GM19238 (cell line): ENCODE measurements around the gene MED13L.
"Not testable (repeated sequence)": the region's sequence is repeated elsewhere in the genome, so short reads cannot be mapped to it uniquely, and the experiment has no call there.

ENCODE experiments used
- DNase-seq: peaks from one replicate; pipeline ENCODE4 v3.0.0; 2011; ENCODE audit warnings: low spot score; ENCODE audit not compliant: insufficient read length

Gene MED13L

GRCh38 chr12:116059904-116060303 lies 217.6 kb downstream of the MED13L start:
- DNase-seq = no peak

- no peak for DNase-seq
Observed at GRCh38 chr12:116058574-116058973, 218.9 kb downstream of the MED13L start.

GRCh38 chr12:116057356-116057755 lies 220.1 kb downstream of the MED13L start:
- no peak for DNase-seq

- no peak for DNase-seq
Observed at GRCh38 chr12:116055895-116056607, 221.4 kb downstream of the MED13L start.

- DNase-seq = no peak
Observed at GRCh38 chr12:116054280-116054679, 223.2 kb downstream of the MED13L start.

GRCh38 chr12:116053479-116054200 lies 223.9 kb downstream of the MED13L start:
- no peak for DNase-seq

- no peak for DNase-seq
Observed at GRCh38 chr12:116050275-116050674, 227.2 kb downstream of the MED13L start.

GRCh38 chr12:116048879-116049278 lies 228.6 kb downstream of the MED13L start:
- DNase-seq = no peak

GRCh38 chr12:116046039-116046438 lies 231.5 kb downstream of the MED13L start:
- DNase-seq = no peak

GRCh38 chr12:116045150-116045549 lies 232.3 kb downstream of the MED13L start:
- no peak for DNase-seq

GRCh38 chr12:116043659-116044535 lies 233.6 kb downstream of the MED13L start:
- DNase-seq = no peak

- DNase-seq = no peak
Observed at GRCh38 chr12:116040402-116040801, 237.1 kb downstream of the MED13L start.

- no peak for DNase-seq
Observed at GRCh38 chr12:116039081-116039480, 238.4 kb downstream of the MED13L start.

GRCh38 chr12:116037941-116038837 lies 239.3 kb downstream of the MED13L start:
- DNase-seq = no peak

GRCh38 chr12:116033765-116034164 lies 243.7 kb downstream of the MED13L start:
- no peak for DNase-seq

GRCh38 chr12:116031624-116032023 lies 245.9 kb downstream of the MED13L start:
- DNase-seq = not testable (repeated sequence)

- no peak for DNase-seq
Observed at GRCh38 chr12:116028619-116029018, 248.9 kb downstream of the MED13L start.

GRCh38 chr12:116027551-116027821 lies 250.0 kb downstream of the MED13L start:
- no peak for DNase-seq

GRCh38 chr12:116026768-116027550 lies 250.5 kb downstream of the MED13L start:
- no peak for DNase-seq

GRCh38 chr12:116026346-116026745 lies 251.1 kb downstream of the MED13L start:
- no peak for DNase-seq
